Activated CD4-positive, alpha-beta T cell treated with anti-CD3 and anti-CD28 coated beads, Interleukin-2, Interleukin-4, amounts not matched to agents 100 ng/mL and 50 ng/mL, durations not matched to agents 16 hours and 8 hours (primary cell): ENCODE data around the gene CAMSAP2.

Experiments
- DNase-seq: peaks from one replicate; pipeline ENCODE4 v3.0.0-alpha.2; 2020; ENCODE audit warnings: low spot score

Gene CAMSAP2

DNA sequence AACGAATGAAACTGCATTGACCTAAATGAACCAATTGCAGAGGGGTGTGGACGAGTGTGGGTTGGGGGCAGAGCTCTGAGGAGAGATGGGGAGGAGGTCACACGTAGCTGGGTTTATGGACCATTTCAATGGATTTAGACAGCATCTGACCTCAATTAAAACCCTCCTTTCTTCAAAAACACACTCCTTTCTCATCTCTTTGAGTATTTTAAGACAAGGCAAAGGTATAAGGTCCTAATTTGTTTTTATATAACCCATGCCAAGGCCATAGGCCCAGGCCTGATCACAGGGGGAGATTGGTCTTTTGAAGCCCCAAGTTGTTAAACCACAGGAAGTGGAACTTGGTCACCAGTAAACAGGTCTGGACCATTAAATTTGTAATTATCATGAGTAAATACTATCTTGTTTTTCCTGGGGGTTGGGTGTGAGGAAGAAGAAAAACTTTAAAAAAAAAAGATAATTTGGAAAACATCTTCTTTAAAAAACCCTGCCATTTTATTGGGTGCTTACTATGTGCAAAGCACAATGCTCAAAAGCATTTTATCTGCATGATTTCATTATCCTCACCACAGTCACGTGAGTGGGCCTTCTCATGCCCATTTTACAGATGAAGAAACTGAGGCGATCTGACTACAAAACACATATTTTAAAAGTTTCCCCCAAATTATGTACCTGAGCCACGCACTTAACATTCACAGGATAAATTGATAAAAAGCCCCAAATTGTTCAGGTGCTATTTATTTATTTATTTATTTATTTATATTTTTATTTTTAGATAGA, 147.1 kb downstream of the CAMSAP2 start:
- DNase-seq, result no peak

DNA sequence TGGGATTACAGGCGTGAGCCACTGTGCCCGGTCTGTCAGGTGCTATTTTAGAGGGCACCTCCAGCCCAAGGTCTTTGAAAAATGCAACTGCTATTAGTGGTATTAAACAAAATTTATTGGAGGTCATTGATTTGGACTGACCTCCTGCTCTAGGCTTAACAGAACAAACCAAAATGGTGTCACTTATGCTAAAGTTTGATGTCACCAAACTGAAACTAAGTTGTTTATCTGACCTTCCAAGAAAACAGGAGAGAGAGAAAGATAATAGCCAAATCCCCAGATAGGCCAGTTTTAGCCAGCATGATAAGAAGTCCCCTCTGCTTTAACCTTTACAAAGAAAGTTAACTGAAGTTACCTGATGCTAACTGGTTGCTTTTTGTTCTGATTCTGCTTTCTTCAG, 147.9 kb downstream of the CAMSAP2 start:
- no peak for DNase-seq

DNA sequence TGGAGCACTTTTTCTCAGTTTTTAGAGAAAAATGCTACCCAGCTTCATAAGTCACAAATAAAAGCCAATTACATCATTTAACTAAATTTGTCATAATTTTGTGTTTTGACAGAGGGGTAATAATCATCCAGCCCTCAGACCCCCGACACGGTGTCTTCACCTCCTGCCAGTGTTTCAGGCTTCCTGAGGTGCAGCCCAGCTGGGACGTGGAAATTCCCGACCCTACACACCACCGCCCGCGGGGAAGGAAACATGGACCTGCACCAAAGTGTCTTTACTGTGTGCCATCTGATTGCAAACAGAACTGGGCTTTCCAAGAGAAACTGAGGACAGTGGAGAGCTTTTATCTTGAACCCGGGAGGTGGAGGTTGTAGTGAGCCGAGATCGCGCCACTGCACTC, 148.3 kb downstream of the CAMSAP2 start:
- no peak for DNase-seq

DNA sequence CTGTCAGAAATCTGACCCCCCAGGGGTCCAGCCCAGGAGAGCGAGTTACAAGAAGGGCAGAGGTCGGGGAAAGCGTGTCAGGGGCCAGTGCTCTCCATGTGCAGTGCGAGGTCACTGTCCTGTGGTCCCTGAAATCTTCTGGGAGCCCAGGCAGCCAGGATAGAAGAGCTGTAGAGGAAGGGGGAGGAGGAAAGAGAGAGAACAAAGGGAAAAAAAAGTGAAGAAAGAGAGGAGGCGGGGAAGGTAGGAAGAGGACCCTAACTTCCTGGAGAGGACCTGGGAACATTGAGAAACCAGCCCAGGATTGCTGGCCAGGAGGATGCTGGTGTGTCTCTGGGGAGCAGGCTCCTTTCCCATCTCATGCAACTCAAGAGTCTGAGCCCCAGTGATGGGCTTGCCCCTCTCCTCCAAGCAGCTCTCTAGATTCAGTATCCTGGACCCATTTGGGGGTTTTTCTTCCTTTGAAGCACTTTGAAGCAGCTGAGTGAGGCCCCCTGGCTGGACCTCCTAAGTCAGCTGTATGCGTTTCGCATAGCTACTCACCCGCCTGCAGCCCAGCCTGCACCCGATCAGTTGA, 149.2 kb downstream of the CAMSAP2 start:
- no peak for DNase-seq

DNA sequence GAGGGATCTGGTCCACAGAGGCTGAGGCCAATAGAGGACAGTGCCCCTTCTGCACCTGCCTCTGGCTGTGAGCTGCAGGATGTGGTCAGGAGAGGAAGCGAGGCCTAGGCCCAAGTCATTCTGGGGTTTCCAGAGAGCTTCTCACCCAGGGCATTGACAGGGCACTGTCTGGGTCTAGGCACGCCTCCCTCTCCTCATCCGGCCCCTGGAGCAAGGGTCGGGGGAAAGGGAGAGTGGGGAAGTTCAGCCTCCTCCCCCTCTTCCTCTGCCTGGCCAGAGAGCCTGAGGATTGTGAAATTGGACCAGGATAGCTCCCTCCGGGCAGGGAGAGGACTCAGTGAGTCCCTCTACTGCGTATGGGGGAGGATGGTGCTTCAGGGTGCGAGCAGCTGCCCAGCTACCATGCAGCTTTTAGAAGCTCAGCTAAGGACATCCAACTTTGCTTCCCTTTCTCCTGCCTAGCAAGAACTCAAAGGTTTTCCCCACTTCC, 149.7 kb downstream of the CAMSAP2 start:
- DNase-seq, result peak; percentile 73

DNA sequence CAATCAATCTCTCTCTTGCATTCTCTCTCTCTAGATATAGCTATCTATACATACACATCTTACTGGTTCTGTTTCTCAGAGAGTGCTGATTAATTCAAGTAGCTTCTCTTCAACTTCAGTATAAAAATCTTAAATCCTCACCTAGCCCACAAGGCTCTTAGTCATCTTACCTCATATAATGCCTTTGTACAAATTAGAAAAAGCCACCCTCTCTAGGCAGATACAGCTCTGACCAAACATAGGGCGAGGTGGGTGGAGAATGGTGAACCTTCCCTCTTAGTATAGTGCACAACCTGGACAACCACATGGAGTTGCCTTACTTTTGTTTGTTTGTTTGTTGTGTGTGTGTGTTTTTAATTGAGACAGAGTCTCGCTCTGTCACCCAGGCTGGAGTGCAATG, 150.9 kb downstream of the CAMSAP2 start:
- peak; percentile 65 for DNase-seq

DNA sequence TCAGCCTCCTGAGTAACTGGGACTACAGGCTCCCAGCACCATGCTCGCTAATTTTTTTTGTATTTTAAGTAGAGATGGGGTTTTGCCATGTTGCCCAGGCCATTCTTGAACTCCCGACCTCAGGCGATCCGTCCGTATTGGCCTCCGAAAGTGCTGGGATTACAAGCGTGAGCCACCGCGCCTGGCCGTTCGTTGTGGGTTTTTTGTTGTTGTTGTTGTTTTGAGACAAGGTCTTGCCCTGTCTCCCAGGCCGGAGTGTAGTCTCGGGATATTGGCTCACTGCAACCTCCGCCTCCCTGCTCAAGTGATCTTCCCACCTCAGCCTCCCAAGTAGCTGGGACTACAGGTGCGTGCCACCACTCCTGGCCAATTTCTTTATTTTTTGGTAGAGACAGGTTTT, 151.3 kb downstream of the CAMSAP2 start:
- DNase-seq, result no peak

DNA sequence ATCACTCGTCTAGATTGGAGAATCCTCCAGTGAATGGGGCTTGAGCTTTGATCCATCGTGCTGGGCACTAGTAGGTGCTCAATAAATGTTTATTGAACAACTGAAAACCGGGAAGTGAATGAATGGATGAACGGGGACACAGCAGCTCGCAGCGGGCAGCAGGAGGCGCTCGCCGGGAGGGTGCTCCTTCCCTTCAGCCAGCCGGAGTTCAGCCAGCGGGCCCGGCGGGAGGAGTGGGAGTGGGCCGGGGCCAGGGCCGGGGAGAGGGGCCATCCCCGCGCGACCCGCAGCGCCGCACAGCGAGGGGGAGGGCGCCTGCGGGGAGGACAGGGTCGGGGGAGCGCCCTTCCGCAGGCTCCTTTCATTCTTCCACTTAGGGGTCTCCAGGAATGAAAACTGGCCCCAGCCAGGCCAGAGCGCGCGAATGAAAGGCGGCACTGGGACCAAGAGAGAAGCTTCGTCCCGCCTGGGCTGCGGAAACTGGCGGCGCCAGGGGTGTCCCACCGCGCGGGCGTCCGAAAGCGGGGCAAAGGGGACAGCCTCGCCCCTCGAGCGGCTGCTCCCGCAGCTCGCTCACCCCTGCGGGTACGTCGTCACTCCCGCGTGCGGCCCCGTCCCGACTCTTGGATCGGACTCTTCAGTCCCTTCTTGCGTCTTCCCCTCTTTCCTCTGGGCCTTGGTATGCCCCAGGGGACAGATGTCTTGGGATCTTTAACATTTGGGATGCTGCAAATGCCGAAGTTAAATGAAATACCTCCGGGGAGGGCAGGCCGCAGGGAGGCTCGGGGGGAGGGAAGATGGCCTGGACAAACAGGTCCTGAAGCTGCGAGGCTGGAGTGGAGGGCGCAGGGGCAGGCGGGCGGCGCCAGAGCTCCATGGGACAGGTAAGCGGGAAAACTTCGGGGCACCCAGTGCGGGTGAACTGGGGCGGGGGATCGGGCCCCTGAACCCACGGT, 152.4 kb downstream of the CAMSAP2 start:
- DNase-seq, result no peak

DNA sequence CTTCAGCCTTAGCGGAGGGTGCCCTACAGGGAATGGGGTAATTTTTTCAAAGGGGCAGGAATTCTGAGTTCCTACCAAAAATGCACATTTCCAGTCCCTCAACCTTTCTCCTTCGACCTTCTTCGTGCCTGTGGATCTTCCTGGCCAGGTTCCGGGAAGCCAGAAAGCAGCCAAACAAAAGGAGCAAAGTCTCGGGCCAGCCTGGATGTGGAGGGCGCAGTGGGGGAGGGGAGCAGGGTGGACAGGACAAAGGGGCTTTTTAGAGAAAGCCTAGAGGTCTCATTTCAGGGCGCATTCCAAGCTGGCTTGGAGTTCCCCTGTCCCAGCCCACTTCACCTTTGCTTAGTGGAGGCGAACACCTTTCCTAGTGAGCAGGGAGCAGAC, 153.1 kb downstream of the CAMSAP2 start:
- no peak for DNase-seq

DNA sequence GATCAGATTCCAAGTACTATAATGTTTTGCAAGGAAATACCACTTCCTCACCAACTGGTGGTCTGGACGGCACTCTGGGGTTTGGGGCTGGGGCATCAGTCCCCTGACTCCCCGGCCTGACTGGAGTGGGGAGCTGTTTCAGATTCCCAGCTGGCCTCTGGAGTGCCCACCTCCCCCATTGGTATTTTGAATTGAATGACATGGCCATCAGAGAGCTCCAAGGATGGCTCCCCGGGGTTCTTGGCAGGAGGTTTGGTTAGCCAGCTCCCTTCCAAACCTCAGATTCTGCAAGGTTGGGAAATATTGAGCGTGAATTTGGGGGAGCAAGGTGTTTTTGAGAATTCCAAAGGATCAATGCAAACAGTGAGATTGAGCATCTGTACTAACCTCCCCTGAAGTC, 153.9 kb downstream of the CAMSAP2 start:
- DNase-seq, result no peak

DNA sequence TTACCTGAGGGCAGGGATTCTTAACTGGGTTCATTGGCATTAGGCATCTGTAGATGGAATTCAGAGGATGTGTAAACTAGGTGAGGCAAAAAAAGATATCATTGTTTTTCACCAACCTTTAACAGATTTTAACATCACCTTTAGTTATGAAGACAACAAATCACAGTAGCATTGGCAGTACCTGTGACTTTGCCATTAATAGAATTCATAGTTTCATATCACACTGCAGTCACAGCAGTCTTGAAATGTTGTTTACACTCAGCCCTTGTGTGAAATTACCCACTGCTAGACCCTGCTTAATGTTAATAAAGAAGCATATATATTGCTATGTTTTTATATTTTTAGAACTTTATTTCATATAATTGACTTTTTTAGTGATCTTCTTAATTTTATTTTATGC, 154.3 kb downstream of the CAMSAP2 start:
- DNase-seq, result no peak

DNA sequence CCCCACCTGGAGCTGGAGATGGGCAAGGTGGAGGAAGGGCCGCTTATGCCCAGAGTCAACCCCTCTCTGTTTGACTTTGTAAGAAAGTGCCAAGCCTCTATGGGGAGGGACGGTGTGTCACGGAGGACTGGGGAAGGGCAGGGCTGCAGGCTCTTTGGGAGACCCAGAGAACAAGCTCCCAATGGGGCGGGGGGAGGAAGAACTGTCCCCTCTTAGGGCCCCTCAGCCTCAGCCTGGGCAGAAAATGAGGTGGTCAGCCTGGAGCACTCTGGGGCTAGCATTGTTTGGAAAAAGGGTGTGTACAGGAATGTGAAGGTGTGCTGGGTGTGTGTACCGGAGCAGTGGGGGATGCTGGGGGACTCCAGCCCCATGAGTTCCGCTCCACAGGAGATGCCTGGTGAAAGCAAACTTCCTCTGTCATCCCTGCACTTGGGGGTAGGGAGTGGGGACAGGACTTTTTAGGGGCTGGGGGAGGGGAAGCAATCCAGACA, 154.8 kb downstream of the CAMSAP2 start:
- no peak for DNase-seq

DNA sequence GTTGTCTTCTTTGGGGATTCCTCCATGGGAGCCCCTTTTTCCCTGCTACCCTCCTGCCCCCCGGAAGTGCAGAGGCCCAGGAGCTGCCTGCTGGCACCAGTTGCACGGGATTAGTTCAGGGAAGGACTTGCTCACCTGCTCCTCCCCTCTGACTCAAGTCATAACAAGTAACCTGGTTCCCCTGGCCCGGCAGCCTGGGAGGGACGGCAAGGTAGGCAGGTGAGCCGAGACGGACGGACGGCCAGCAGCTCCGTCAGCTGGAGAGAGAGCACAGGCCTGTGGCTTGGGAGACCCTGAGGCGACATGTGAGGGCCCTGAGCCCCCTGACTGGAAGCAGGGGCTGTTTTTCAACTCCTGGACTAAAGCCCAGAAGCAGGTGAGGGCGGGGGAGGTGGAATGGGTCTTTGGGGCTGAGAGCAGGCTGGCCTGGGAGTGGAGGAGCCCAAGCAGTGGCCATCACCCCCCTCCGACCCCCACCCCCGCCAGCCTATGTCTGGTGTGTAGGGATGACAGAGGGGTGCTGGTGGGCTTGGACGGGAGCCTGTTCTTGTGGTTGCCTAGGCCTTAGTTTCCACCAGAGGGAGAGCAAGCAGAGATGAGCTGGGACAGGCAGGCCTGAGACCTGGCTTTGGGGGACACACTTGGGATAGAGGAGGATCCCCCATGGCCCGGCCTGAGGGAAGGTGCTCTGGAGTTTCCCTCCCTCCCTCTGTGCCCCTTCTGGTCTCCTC, 156.2 kb downstream of the CAMSAP2 start, which contains the start of gene INAVA:
TSS of gene INAVA (plus strand) at position 189 of the 731 bp plus-strand sequence. CDS start 3,501 bp downstream, outside the sequence.
- DNase-seq, result no peak

DNA sequence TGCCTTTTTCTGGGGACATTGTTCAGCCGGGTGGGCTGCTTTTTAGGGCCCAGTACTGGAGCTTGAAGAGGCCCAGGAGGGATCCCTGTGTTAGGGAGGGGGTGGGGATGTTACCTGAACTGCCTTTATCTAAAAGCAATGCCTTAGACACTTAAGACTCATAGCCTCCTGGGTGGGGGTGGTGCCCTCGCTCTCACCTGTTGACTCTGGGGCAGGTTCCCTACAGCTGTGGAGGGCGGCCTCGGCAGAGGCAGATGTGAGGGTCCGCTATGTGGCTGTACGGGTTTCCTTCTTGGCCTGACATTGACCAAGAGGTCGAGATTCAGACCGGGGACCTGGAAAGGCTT, 156.7 kb downstream of the CAMSAP2 start:
- no peak for DNase-seq

DNA sequence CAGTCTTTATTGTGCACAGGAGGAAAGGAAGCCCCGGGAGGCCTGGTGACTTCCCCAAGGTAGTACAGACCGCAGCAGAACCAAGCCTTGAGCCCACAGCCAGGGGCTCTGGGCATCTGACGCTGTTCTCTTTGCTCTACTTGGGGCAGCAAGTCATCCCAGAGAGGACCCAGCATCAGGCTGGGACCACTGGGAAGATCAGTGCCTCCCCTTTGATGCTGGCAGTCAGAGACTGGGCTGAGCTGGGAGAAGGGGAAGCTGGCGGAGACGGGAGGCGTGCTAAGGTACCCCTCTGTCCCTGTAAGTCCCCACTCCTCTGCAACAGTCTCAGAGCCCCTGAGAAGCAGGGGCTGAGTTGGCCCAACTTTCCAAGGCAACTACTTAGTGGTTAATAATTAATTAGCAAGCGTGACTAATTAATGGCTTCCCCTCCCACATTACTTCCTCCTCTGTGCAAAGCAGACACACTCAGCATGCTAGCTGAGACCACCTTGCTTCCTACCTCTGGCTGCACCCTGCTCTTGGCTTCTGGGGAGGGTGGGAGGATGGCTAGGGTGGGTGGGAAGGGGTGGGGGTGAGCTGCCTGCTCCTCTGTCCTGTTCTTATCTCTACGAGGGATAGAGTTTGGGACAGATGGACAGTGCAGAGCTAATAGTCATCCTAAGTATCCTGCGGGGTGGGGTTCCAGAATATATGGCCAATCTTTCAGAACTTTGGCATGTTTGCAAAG, 157.3 kb downstream of the CAMSAP2 start:
- DNase-seq, result no peak

DNA sequence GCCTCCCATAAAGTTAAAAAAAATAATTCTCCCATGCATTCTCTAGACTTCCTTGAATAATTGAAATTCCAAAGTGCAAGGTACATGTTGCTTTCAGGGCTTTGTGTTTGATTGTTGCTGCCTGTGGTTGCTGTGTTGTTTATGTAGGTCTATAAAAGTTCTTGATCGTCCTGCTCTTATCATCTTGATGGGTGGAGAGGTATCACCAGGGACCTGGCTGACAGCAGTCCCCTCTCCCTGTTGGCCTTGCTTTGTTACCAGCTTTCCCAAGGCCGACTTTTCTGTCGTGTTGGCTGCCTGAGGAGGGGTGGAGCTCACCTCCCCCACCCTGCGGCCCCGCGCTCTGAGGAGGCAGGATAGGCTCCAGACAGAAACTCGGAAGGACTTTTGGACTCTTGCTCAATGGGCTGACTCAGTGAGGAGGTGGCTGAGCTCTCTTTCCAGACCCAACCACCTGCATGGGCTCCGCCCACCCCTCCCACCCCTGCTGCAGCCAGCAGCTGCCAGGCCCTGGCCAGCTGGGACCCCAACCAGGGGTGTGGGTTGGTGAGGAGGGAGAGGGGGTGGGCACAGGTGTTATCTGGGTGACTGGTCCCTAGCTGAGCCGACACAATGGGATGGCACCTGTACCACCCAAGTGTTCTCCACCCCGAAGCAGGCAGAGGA, 158.0 kb downstream of the CAMSAP2 start:
- no peak for DNase-seq

DNA sequence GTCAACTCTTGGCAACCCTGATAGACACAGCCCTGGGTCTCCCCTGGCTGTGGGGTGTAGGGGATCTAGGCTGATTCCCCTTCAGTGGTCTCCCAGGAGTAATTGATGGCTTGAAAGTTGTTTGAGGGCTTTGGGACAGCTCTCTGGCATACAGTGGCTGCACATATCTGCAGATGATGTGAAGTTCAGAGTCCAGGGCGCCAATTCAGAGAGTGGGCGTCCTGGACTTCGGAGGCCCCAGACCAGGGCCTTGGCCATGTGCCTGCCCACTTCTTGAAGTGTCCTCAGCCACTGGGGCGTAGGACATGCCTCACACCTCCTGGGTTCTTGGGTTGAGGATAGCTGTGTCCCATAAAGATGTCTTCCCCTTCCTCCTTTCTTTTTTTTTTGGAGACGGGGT, 158.6 kb downstream of the CAMSAP2 start:
- no peak for DNase-seq

DNA sequence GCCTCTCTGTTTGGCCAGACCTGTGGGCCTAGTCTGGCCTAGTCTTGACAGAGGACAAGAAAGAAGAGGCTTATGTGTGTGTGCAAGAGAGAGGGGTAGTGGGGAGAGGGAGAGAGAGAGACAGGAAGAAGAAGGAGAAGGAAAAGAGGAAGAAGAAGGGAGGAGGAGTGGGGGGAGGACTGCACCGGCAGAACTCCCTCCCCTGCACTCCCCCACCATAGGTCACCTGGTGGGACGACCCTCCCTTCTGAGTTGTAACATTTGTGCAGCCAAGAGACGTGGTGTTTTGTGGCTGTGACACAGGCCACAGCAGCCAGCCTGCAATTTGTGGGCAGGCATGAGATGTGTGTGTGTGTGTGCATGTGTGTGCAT, 160.3 kb downstream of the CAMSAP2 start:
- DNase-seq, result no peak

DNA sequence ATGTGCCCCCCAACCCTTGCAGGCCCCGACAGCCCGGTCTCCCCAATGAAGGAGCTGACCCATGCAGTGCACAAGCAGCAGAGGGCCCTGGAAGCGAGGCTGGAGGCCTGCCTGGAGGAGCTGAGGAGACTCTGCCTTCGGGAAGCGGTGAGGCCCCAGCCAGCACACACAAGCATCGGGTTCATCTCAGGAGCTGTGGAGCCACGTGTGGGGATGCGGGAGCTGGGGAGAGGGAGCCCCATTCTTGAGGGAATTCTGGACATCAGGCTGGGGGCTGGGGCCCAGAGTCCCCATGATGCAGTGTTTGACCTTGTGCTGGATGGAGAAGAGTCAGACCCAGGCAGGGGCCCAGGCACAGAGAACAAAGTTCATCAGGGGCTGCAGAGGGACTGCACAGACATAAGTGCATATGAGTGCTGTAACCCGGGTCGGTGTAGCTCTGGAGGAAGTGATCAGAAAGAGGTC, 160.8 kb downstream of the CAMSAP2 start:
- no peak for DNase-seq
